Measurements from ENCODE around the gene ARMC12.
"Not testable (repeated sequence)": the region's sequence is repeated elsewhere in the genome, so short reads cannot be mapped to it uniquely, and the experiment has no call there.

Gene ARMC12, protein sequence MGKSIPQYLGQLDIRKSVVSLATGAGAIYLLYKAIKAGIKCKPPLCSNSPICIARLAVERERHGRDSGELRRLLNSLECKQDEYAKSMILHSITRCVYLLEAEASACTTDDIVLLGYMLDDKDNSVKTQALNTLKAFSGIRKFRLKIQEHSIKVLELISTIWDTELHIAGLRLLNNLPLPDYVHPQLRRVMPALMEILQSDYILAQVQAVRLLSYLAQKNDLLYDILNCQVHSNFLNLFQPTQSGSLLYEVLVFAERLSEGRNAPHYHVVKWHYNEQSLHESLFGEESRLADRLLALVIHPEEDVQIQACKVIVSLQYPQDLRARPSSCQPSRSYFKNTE

DNA sequence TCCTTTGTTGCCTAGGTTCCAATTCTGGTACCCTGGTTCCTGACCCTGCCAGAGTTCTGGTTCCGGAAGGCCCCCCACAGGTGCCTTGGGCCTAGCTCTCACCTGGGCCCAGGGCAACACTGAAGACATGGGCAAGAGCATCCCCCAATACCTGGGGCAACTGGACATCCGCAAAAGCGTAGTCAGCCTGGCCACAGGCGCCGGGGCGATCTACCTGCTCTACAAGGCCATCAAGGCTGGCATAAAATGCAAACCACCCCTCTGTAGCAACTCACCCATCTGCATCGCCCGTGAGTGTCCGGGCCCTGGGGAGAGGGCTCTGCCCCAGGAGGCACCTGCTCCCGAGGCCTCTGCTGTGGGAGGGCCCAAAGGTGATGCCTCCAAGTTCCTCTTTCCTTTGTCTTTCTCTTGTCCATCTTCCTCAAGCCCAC, at the start of gene ARMC12:
Gene ARMC12 (plus strand): TSS at position 51 of the 431 bp plus-strand sequence. CDS start 77 bp downstream, at position 128.
- DNase-seq: no peak

DNA sequence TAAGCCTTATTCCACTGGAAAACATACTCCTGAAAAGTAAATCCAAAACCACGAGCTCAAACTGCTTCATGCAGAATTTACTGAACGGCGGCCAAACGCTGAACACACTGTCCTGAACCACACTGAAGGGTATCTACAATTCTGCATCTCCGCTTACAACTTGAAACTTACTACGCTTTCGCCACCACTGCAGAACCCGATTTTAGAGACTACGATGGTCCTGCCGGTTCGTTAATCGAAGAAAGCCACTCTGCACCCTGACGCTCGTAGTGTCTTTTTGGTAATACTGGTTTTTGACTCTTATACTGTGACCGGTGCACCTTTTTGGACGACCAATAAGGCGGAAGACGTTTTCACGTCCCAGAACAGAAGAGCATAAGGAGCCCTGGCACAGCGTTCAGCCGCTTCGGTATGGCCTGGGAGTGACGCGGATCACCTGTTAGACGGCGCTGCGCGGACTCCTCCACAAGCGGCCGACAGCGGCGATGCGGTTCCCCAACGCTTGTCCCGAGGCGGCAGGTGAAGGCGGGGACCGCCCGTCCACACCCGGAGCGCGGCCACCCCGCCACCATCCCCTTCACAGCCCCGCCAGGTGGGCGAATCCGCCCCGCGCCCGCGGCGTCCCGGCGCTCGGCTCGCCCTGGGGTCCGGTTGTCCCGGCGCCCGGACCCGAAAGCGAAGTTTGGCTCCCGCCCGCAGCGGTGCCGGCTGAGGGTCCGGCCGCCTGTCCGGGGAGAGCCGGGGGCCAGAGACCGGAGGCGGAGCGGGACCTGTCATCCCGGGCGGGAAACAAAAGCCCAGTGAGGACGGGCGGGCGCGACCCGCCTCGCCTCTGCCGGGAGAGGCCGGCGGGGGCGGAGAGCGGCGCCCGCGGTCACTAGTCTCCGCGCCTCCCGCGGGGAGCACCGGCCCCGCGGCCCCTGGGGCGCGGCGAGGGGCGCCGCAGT, 48.9 kb upstream of the ARMC12 start:
- DNase-seq: peak; percentile 58

DNA sequence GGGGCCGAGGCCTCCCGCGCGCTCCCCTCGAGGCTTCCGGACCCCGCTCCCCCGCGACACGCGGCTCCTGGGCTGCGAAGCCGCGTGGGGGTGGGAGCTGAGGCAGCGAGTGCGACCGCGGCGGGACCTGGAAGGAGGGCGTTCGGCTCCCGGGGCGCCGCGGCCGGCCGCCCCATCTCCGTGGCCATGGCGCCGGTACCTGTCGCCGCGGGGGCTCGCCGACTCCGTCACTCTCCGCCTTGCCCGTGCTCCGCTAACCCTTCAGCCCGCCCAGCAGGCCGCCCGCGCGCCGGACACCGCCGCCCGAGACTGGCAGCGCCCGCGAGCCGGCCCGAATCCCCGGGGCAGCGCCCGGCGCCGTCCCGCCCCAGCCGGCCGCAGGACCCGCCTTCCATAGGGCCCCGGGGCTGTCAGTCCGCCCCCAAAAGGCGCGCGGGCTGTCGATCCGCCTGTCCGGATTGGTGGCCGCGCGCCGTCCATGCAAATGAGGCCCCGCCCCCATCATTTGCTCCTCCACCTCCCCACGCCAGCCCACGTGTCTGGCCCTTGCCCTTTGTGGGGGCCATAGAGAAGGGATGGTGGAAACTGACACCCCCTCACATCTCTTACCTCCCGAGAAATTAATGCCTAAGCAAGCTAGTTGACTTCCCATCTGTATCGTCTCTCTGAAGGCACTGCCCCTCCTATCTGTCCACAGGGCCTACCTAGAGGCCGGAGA, 48.1 kb upstream of the ARMC12 start, which contains the start of gene FKBP5:
Gene FKBP5 (minus strand): TSS at position 311 of the 718 bp plus-strand sequence. CDS start 46,091 bp downstream, outside the sequence.
- DNase-seq: peak; percentile 88

DNA sequence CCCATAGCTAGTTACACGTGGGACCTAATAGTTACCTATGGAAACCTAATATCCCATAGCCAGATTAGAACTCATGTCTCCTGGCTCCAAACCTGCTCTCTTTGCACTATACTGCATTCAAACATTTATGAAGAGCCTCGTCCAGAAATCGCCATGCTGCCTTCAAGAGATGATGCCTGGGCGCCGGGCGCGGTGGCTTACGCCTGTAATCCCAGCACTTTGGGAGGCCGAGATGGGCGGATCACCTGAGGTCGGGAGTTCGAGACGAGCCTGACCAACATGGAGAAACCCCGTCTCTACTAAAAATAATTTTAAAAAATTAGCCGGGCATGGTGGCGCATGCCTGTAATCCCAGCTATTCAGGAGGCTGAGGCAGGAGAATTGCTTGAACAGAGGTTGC, 46.8 kb upstream of the ARMC12 start:
- not testable (repeated sequence) for DNase-seq

DNA sequence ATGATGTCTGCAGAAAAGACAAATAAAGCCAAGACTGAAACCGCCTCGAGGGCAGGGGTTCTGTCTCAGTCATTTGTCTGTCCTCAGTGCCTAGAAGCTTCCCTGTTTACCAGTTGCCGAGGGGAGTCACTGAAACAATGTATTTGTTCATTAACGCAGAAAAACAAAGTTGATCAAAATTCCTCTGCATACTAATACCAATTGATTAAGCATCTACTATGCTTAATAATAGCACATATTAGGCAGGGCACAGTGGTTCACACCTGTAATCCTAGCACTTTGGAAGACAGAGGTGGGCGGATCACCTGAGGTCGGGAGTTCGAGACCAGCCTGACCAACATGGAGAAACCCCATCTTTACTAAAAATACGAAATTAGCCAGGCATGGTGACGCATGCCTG, 46.3 kb upstream of the ARMC12 start:
- no peak for DNase-seq

DNA sequence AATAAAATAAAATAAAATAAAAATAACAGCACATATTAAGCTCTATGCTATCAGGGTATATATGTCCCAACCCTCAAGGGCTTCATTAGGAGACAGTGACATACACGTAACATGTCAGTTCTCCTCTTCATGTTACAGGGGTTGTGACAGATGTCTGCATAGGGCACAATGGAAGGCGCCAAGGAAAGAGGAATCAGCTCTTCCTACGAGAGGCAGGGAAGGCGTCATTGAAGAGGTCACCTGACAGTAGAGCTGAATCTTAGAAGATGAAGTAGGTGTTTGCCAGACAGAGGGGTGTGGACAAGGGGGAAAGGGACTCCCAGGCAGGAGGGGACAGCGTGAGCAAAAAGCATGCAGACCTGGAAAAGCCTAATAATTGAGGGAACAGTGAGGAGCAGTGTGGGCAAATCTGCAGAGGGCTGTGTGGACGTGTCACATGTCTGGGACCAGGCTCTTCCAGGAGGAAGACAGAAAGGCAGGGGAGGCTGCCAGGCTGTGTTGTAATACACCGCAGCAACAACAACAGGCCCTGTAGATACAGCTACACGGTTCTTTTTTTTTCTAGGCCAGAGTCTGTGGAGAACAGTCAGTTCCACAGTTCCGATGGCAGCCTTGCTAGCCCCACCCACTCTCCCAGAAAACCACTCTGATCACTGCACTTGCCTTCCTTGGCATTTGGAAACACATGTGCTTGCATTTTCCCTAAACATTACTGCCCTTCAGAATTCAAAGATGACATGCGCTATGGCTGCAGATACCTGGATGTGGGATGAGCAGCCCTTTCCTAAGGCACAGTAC, 45.6 kb upstream of the ARMC12 start:
- DNase-seq: no peak

DNA sequence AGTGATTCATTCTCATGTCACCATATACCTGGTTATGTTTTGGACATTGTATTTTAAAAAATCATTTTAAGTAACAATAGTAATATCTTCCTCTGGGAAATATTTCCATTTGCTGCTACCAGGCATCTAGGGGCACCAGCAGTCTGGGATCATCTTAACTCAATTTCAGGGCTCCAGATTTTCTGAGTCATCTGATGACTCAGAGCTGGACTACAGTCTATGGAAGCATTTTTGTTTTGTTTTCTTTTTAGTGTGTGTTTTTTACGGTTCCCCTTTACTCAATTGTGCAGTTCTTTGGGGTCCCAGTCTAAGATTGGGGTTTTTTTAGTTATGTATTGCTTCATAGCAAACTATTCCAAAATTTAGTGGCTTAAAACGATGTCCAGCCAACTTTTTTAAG, 42.4 kb upstream of the ARMC12 start:
- no peak for DNase-seq

DNA sequence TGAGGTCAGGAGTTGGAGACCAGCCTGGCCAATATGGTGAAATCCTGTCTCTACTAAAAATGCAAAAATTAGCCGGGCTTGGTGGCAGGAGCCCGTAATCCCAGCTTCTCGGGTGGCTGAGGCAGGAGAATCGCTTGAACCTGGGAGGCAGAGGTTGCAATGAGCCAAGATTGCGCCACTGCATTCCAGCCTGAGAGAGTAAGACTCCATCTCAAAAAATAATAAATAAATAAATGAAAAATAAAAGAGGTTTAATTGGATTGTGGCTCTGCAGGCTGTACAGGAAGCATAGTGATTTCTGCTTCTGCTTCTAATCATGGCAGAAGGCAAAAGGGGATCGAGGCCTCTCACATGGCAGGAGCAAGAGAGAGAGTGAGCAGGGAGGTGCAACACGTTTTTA, 38.4 kb upstream of the ARMC12 start:
- DNase-seq: not testable (repeated sequence)

DNA sequence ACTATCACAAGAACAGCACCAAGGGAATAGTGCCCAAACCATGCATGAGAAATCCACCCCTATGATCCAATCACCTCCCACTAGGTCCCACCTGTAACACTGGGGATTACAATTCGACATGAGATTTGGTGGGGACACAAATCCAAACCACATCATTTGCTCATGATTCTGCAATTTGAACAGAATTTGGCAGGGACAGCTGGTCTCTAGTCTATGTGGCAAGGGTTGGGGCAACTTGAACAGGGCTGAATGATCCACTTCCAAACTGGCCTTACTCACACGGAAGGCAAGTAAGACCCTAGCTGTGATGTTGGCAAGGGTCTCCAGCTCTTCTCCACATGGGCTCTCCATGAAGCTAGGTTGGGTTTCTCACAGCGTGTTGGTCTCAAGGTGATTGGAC, 38.0 kb upstream of the ARMC12 start:
- DNase-seq: no peak

DNA sequence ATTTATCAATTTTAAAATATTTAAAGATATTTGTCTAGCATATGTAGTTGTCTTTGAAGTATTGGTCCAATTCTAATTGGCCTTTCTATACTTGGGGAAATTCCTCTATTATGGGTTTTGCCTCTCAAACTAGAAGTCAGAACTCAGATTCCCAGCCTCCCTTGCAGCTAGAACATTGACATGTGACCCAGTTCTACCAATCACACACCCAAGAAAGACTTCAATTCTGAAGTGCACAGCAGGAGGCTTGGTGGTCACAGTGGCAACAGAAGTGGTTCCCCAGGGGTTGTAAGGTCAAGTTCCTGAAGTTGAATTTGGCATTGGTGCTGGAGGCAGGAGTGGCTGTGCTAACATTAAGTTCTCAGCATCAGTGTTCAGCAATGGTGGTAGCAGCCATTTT, 33.3 kb upstream of the ARMC12 start:
- no peak for DNase-seq

DNA sequence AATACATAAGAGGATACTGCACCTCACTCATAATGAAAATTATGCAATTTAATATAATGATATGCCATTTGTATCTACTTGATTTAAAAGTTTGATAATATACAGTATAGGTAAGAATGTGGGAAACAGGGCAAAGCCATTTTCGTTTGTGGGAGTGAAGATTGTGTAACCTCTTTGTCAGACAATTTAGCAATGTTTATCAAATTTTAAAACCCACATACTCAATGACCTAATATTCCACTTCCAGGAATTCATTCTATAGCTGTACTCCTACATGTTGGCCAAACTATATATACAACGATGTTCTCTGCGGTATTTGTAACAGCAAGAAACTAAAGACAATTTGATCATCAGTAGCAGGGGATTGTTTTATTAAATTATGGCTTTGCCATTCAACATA, 30.4 kb upstream of the ARMC12 start:
- no peak for DNase-seq

DNA sequence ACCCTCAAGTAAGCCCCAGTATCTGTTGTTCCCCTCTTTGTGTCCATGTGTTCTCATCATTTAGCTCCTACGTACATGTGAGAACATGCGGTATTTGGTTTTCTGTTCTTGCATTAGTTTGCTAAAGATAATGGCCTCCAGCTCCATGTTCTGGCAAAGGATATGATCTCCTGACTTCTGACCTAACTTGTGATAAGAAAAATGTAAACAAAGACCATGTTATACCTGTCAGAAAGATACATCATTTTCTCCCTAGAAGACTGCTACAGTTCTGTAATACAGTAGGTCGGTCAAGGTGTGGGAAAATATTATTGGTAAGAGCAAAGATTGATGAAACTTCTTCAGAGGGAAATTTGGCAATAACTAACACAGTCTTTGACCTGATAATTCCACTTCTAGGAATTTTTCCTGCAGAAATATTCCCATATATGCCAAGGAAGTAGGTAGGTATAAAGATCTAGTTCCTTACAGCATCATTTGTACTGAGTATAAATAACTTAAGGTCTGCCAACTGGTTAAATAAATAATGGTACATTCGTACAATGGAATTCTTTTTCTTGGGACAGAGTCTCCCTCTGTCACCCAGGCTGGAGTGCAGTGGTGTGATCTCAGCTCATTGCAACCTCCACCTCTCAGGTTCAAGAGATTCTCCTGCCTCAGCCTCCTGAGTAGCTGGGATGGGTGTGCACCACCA, 29.0 kb upstream of the ARMC12 start:
- DNase-seq: no peak

DNA sequence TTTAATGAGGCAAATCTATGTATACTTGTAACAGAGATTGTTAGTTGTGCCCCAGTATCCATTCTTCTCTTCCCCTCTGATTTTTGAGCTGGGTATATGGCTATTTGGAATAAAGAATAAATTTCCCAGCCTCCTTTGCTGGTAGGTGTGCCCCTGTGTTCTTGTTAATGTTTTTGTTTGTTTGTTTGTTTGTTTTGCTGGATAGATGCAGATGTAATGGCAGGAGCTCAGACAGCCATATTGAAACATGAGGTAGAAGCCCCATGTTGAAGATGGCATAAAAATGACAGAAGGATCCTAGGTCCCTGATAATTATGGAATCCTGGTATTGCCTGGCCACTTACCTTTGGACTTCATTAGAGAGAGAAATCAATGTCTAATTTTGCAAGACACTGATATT, 28.2 kb upstream of the ARMC12 start:
- no peak for DNase-seq

DNA sequence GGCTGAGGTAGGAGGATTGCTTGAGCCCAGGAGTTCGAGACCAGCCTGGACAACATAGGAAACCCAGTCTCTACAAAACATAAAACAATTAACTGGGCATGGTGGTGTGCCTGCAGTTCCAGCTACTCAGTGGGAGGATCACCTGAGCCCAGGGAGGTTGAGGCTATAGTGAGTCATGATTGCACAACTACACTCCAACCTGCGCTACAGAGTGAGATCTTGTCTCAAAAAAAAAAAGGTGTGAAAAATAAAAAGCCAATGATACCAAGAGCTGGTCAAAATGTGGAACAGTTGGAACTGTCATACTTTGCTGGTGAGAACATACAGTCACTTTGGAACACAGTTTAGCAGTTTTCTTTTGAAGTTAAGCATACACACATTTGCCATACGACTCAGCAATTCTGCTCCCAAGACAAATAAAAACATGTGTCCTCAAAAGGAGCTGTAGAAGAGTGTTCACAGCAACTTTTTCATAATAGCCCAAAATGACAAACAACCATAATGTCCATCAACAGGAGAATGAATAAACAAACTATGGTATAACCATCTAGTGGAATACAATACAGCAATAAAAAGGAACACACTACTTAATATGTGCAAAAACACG, 26.5 kb upstream of the ARMC12 start:
- peak; percentile 22 for DNase-seq

DNA sequence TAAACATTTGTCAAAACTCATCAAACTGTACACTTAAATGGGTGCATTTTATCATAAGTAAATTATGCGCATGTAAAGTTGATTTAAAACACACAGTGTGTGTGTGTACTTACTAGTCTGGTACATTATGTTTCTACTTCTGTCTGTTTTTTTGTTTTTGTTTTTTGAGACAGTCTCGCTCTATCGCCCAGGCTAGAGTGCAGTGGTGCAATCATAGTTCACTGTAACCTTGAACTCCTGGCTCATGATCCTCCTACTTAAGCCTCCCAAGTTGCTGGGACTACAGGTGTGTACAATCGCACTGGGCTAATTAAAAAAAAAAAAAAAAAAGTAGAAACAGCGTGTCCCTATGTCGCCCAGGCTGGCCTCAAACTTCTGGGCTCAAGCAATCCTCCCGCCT, 25.1 kb upstream of the ARMC12 start:
- no peak for DNase-seq

DNA sequence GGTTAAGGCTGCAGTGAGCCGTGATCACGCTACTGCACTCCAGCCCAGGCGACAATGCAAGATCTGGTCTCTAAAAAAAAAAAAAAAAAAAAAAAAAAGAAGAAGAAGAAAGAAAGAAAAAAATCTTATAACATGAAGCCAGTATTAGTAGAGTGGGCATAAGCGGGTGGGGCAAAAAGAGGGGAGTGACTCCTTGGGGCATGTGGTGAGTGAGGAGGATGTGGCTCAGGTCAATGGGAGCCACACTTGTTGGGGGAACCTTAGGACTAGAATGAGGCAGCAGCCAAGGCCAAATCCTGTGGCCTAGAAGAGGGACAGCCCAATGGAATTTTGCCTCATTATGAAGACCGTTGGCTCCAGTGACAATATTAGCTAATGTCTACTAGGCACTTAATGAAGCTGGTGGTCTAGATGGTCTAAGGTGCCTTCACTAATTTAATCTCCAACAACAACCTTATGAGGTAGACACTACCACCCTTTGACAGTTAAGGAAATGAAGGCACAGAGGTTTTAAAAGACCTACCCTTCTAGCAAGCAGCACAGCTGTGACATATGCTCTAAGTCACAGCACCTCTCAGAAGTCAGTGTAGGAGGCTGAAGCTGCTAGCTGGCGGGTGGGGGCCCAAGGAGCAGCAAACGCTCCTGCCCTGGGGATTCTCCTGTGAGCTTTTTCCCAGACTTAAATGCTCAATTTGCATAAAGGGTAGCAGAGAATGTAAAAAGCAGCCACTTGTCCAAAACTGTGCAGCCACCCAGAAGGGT, 23.6 kb upstream of the ARMC12 start:
- DNase-seq: no peak

DNA sequence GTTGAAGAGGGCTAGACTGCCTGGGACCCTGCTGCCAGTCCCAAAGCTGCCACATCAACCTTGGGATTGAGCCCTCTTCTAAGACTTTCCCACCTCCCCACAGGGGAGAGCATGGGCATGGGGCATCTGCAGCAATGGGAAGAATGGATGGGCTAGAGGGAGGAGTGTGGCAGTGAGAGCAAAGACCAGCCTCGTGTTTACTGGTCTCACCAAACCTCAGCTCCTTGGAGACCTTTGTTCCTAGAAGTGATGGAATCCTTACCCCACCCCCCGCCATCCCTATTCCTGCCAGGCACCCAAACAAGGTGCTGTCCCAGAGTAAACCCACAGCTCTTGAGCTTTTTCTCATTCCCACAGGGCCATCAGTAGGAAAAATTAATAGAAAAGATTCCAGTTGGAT, 20.0 kb upstream of the ARMC12 start:
- DNase-seq: no peak

DNA sequence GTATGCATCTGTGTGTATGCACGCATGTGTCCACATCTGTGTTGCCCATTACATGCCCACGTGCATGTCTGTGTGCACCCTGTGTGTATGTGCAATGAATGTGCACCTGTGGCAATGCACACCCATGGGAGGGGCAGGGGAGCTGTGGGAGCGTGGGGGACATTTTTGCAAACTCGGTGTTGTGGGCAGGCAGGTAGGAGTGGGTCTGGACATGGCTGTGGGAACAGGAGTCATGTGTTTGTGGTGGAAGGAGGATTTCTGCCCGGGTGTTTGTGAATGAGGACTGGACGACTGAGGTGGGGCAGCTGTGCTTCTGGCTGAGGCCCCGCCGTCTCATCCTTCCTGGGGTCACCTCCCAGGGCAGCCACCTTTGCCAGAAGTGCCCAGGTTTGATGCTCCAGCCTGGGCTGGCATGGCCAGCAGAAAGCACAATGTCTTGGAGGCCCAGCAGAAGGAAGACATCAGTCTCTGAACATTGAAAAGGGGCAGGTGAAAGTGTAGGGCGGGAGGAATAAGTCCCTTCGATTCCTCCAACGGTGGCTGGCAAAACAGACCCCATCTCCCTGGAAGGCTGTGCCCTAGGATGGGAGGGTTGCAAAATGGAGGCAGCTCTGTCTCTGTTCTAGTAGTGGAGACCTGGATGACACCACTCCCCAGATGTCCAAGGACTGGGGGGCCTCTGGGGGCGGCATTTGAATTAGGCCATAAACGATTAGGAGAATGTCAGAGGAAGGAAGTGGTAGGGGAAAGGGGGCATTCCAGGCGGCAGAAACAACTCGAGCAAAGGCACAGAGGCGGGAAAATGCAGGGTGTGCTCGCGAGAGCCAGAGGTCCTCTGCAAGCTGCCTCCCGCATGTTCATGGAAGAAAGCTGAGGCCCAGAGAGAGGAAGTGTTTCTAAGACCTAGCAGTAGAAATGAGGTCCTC, 19.1 kb upstream of the ARMC12 start:
- no peak for DNase-seq

DNA sequence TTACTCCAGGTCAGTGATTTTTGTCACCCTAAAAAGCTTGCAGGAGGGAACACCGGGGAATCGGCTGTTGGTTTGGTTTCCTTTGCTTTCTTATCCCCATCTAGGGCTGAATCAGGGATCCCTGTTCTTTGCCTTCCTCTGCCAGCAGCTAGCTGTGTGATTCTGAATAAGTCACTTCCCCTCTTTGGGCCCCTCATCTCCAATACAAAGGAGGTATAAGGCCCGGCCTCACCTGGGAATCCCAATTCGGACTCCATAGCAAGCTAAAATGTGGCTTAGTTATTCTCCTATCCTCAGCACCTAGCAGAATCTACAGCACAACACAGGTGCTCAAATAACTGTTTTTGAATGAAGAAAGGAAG, 18.5 kb upstream of the ARMC12 start:
- no peak for DNase-seq

Measured in CD4-positive, alpha-beta T cell treated with Interleukin-17A for 1 hour (primary cell).